GM12891 (cell line): ENCODE results near the gene SNCG.
"Not testable (repeated sequence)": the region's sequence is repeated elsewhere in the genome, so short reads cannot be mapped to it uniquely, and the experiment has no call there.

Experiments used
- PAX5 ChIP-seq: IDR thresholded peaks from 2 replicates; pipeline ENCODE4 v1.6.1; 2011; ENCODE audit warnings: low read length, moderate library complexity, mild to moderate bottlenecking; ENCODE audit not compliant: insufficient read depth, severe bottlenecking
- POLR2A ChIP-seq: IDR thresholded peaks from 2 replicates; pipeline ENCODE4 v1.6.1; 2011; ENCODE audit warnings: low read depth, low read length, control low read depth
- POLR2AphosphoS5 ChIP-seq: IDR thresholded peaks from 2 replicates; pipeline ENCODE4 v1.6.1; 2011; ENCODE audit warnings: low read depth, low read length, control low read depth
- POU2F2 ChIP-seq: IDR thresholded peaks from 2 replicates; pipeline ENCODE4 v1.6.1; 2011; ENCODE audit warnings: low read depth, mild to moderate bottlenecking, control low read depth, low read length, moderate library complexity
- SPI1 ChIP-seq: IDR thresholded peaks from 2 replicates; pipeline ENCODE4 v1.6.1; 2011; ENCODE audit warnings: low read depth, low read length, control low read depth
- TAF1 ChIP-seq: IDR thresholded peaks from 2 replicates; pipeline ENCODE4 v1.6.1; 2011; ENCODE audit warnings: low read depth, low read length, control low read depth

DNA sequence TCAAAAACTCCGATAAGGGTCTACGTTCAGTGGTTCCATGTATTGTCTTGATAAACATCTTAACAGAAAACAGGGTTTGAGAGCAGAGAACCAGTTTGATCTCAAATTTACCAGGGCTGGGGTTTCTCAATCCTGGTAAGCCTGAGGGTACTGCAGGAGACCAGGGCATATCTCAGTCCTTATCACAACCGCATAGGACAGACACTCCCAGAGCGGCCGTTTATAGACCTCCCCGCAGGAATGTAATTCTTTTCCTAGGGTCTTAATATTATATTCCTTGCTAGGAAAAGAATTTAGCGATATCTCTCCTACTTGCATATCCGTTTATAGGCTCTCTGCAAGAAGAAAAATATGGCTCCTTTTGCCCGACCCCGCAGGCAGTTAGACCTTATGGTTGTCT is 5.7 kb upstream of the SNCG start:
- TF ChIP-seq POLR2A, TAF1, POLR2AphosphoS5, SPI1, POU2F2, PAX5: not testable (repeated sequence)
